ENCODE data around the gene CEMIP.

Gene CEMIP

GRCh38 chr15:80898040-80898439, 118.9 kb downstream of the CEMIP start:
- DNase-seq, result no peak

GRCh38 chr15:80902298-80902801, 123.2 kb downstream of the CEMIP start:
- DNase-seq, result no peak

GRCh38 chr15:80904998-80905397, 125.8 kb downstream of the CEMIP start:
- DNase-seq, result no peak

GRCh38 chr15:80906159-80906766, 127.1 kb downstream of the CEMIP start:
- DNase-seq, result no peak

GRCh38 chr15:80911821-80912220, 132.7 kb downstream of the CEMIP start:
- DNase-seq, result no peak

- DNase-seq, result no peak
These were observed 133.5 kb downstream of the CEMIP start for GRCh38 chr15:80912673-80913072.

- no peak for DNase-seq
These were observed 134.4 kb downstream of the CEMIP start for GRCh38 chr15:80913541-80913940.

GRCh38 chr15:80915472-80915871, 136.3 kb downstream of the CEMIP start:
- no peak for DNase-seq

- DNase-seq, result no peak
These were observed 136.9 kb downstream of the CEMIP start for GRCh38 chr15:80916056-80916455.

- no peak for DNase-seq
These were observed 139.1 kb downstream of the CEMIP start for GRCh38 chr15:80918196-80918783.

GRCh38 chr15:80920271-80920699, 141.1 kb downstream of the CEMIP start:
- no peak for DNase-seq

- DNase-seq, result no peak
These were observed 142.7 kb downstream of the CEMIP start for GRCh38 chr15:80921736-80922410.

- no peak for DNase-seq
These were observed 144.5 kb downstream of the CEMIP start for GRCh38 chr15:80923668-80924067.

GRCh38 chr15:80924278-80924677, 145.1 kb downstream of the CEMIP start:
- no peak for DNase-seq

- no peak for DNase-seq
These were observed 146.5 kb downstream of the CEMIP start for GRCh38 chr15:80925597-80926059.

GRCh38 chr15:80926126-80926525, 147.0 kb downstream of the CEMIP start:
- DNase-seq, result no peak

GRCh38 chr15:80929225-80929624, 150.1 kb downstream of the CEMIP start:
- no peak for DNase-seq

GRCh38 chr15:80929689-80930088, 150.5 kb downstream of the CEMIP start:
- no peak for DNase-seq

- DNase-seq, result no peak
These were observed 152.0 kb downstream of the CEMIP start for GRCh38 chr15:80931191-80931590.

GRCh38 chr15:80931721-80932512, 152.7 kb downstream of the CEMIP start:
- DNase-seq, result no peak

- DNase-seq, result no peak
These were observed 153.3 kb downstream of the CEMIP start for GRCh38 chr15:80932513-80932815.

- DNase-seq, result no peak
These were observed 153.8 kb downstream of the CEMIP start for GRCh38 chr15:80932989-80933388.

- DNase-seq, result no peak
These were observed 155.6 kb downstream of the CEMIP start for GRCh38 chr15:80934761-80935221.
